Midbrain (tissue), 1 donor: ENCODE measurements around the gene ZYX.
"Not testable (repeated sequence)": the region's sequence is repeated elsewhere in the genome, so short reads cannot be mapped to it uniquely, and the experiment has no call there.

Source experiments
- DNase-seq: peaks from one replicate; lab custom pipeline; 2025; lab: John Stamatoyannopoulos, UW

ZYX gene

GRCh38 chr7:143418681-143419458 is 37.7 kb downstream of the ZYX start:
- DNase-seq: no peak

- DNase-seq: no peak
These were observed 38.7 kb downstream of the ZYX start for GRCh38 chr7:143419880-143420279.

GRCh38 chr7:143420624-143421023 is 39.5 kb downstream of the ZYX start:
- DNase-seq: not testable (repeated sequence)

- DNase-seq: no peak
These were observed 40.9 kb downstream of the ZYX start for GRCh38 chr7:143422033-143422432.

- not testable (repeated sequence) for DNase-seq
These were observed 43.3 kb downstream of the ZYX start for GRCh38 chr7:143424476-143424875.

GRCh38 chr7:143426479-143427142 is 45.5 kb downstream of the ZYX start:
- no peak for DNase-seq

- DNase-seq: no peak
These were observed 48.9 kb downstream of the ZYX start for GRCh38 chr7:143429770-143430698.

GRCh38 chr7:143431109-143431508 is 50.0 kb downstream of the ZYX start:
- no peak for DNase-seq

GRCh38 chr7:143433759-143434158 is 52.6 kb downstream of the ZYX start:
- DNase-seq: no peak

GRCh38 chr7:143434660-143435059 is 53.5 kb downstream of the ZYX start:
- DNase-seq: no peak

GRCh38 chr7:143435266-143435665 is 54.1 kb downstream of the ZYX start:
- DNase-seq: no peak

GRCh38 chr7:143436325-143436946 is 55.3 kb downstream of the ZYX start:
- no peak for DNase-seq

- DNase-seq: no peak
These were observed 56.4 kb downstream of the ZYX start for GRCh38 chr7:143437578-143437977.

GRCh38 chr7:143439866-143440265 is 58.7 kb downstream of the ZYX start:
- no peak for DNase-seq
